Astrocyte (in vitro differentiated cells and primary cell): Measurements from ENCODE around the gene ZNHIT3.

Experiments used
- EZH2 ChIP-seq: IDR thresholded peaks from 2 replicates; pipeline ENCODE4 v1.6.1; 2012; ENCODE audit warnings: mild to moderate bottlenecking, low read length, inconsistent platforms; ENCODE audit not compliant: insufficient read depth
- TF ChIP-seq, protein P1 (sequence below): IDR thresholded peaks from 2 replicates; pipeline ENCODE4 v1.5.1; 2011; ENCODE audit warnings: low read depth, mild to moderate bottlenecking, inconsistent platforms, low read length, moderate library complexity; ENCODE audit not compliant: insufficient read depth

DNA sequence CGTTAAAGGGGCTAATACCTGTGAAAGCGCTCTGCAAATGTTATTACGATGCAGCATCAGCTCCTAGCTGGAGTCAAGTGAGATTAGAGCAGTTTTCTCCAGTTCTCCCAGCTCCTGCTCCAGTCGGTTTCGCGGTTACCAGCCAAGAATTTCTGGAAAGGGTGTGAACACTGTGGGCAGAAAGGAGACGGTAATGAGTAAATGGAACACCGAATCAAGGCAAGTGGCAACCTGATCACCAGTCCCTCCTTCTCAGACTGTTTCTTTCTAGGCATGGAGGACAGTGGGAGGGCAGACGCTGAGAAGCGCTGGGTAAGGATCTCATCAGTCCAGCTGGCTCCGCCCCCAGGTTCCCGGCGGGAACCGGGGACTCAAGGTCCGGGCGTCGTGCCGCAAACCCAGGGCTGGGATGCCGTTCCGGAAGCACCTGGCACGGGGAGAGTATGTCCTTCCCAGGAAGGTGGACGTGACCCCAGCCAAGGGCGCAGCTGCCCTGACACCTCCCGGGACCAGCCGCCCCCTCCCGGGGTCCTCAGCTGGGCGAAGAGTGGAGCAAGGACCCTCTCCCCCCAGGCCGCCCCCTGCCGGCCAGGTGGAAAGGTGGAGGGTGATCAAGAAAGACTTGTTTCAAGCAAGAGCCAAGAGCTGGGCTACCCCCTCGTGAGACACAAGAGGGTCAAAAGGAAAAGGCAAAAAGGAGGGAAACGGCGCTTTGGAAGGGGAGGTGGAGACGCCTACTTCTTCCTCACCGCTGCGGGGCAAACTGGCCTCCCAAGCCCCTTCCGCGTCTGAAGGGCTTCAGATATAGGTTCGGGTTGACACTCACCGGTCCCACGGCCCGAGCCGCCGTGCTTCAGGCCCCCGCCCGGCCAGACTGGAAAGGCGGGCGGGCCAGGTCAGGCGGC lies 47.7 kb downstream of the ZNHIT3 start:
- TF ChIP-seq, protein P1, sequence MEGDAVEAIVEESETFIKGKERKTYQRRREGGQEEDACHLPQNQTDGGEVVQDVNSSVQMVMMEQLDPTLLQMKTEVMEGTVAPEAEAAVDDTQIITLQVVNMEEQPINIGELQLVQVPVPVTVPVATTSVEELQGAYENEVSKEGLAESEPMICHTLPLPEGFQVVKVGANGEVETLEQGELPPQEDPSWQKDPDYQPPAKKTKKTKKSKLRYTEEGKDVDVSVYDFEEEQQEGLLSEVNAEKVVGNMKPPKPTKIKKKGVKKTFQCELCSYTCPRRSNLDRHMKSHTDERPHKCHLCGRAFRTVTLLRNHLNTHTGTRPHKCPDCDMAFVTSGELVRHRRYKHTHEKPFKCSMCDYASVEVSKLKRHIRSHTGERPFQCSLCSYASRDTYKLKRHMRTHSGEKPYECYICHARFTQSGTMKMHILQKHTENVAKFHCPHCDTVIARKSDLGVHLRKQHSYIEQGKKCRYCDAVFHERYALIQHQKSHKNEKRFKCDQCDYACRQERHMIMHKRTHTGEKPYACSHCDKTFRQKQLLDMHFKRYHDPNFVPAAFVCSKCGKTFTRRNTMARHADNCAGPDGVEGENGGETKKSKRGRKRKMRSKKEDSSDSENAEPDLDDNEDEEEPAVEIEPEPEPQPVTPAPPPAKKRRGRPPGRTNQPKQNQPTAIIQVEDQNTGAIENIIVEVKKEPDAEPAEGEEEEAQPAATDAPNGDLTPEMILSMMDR = peak; percentile 23
- no peak for TF ChIP-seq EZH2
